ENCODE results near the gene SYNE2.
"Not testable (repeated sequence)": the region's sequence is repeated elsewhere in the genome, so short reads cannot be mapped to it uniquely, and the experiment has no call there.

Gene SYNE2, protein sequence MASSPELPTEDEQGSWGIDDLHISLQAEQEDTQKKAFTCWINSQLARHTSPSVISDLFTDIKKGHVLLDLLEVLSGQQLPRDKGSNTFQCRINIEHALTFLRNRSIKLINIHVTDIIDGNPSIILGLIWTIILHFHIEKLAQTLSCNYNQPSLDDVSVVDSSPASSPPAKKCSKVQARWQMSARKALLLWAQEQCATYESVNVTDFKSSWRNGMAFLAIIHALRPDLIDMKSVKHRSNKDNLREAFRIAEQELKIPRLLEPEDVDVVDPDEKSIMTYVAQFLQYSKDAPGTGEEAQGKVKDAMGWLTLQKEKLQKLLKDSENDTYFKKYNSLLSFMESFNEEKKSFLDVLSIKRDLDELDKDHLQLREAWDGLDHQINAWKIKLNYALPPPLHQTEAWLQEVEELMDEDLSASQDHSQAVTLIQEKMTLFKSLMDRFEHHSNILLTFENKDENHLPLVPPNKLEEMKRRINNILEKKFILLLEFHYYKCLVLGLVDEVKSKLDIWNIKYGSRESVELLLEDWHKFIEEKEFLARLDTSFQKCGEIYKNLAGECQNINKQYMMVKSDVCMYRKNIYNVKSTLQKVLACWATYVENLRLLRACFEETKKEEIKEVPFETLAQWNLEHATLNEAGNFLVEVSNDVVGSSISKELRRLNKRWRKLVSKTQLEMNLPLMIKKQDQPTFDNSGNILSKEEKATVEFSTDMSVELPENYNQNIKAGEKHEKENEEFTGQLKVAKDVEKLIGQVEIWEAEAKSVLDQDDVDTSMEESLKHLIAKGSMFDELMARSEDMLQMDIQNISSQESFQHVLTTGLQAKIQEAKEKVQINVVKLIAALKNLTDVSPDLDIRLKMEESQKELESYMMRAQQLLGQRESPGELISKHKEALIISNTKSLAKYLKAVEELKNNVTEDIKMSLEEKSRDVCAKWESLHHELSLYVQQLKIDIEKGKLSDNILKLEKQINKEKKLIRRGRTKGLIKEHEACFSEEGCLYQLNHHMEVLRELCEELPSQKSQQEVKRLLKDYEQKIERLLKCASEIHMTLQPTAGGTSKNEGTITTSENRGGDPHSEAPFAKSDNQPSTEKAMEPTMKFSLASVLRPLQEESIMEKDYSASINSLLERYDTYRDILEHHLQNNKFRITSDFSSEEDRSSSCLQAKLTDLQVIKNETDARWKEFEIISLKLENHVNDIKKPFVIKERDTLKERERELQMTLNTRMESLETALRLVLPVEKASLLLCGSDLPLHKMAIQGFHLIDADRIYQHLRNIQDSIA (N-terminal part only)

DNA sequence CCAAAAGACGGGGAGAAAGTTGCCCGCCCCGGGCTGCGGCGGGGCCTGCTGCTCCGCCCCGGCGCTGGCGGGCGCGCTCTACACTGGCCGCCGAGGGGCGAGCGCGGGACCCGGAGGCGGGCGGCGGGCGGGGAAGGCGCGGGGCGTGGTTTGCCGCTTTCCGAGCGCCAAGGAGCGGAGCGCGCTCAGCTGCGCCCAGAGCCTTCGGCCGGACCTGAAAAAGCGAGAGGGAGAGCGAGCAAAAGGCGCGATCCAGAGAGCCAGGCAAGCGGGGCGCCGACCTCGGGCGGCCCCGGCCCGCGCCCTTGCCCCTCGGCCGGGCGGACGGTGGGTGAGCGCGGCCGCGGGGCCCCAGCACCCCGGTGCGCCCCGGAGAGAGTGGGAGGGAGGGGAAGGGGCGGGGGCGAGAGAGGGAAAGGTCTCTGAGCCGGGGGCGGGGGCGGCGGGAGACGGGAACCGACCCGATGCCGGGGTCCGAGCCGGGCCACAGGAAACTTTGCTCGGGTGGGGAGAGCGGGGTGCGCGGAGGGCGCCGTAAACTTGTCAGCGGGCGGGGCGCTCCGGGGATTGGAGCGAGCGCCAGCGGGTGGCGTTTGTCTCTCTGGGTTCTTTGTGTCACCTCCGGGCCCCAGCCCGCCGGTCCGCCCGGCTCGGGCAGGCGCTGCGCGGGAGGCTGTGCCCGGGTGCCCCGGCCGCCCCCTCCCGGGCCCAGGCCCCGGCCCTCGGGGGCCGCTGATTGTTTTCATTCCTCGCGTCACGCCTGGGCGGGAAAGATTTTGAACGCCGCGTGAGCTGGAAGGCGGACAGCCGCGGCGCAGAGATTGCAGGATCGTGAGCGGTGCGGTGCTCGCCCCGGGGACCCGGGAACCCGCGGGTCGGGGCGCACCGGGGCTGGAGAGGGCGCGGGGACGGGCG, at the start of gene SYNE2:
SYNE2 (plus strand) TSS at position 188 of the 915 bp plus-strand sequence. CDS start 56,145 bp downstream, outside the sequence.
- peak; percentile 30 for DNase-seq

DNA sequence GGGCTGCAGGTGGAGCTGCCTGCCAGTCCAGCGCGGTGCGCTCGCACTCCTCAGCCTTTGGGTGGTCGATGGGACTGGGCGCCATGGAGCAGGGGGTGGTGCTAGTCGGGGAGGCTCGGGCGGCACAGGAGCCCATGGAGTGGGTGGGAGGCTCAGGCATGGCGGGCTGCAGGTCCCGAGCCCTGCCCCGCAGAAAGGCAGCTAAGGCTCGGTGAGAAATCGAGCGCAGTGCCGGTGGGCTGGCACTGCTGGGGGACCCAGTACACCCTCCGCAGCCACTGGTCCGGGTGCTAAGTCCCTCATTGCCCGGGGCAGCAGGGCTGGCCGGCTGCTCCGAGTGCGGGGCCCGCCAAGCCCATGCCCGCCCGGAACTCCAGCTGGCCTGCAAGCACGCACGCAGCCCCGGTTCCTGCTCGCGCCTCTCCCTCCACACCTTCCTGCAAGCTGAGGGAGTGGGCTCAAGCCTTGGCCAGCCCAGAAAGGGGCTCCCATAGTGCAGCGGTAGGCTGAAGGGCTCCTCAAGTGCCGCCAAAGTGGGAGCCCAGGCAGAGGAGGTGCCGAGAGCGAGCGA, 49.5 kb upstream of the SYNE2 start:
- DNase-seq, result not testable (repeated sequence)

DNA sequence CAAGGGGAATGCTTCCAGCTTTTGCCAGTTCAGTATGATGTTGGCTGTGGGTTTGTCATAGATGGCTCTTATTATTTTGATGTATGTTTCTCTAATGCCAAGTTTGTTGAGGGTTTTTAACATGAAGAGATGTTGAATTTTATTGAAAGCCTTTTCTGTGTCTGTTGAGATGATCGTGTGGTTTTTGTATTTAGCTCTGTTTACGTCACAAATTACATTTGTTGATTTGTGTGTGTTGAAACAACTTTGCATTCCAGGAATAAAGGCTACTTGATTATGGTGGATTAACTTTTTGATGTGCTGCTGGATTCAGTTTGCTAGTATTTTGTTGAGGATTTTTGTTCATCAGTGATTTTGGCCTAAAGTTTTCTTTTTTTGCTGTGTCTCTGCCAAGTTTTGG, 46.7 kb upstream of the SYNE2 start:
- DNase-seq, result not testable (repeated sequence)

DNA sequence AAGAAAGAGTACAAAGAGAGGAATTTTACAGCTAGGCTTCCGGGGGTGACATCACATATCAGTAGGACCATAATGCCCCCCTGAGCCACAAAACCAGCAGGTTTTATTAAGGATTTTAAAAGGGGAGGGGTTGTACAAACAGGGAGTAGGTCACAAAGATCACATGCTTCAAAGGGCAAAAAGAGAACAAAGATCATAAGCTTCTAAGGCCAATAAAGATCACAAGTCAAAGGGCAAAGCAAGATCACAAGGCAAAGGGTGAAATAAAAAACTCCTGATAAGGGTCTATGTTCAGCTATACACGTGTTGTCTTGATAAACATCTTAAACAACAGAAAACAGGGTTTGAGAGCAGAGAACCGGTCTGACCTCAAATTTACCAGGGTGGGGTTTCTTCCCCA, 41.1 kb upstream of the SYNE2 start:
- not testable (repeated sequence) for DNase-seq

DNA sequence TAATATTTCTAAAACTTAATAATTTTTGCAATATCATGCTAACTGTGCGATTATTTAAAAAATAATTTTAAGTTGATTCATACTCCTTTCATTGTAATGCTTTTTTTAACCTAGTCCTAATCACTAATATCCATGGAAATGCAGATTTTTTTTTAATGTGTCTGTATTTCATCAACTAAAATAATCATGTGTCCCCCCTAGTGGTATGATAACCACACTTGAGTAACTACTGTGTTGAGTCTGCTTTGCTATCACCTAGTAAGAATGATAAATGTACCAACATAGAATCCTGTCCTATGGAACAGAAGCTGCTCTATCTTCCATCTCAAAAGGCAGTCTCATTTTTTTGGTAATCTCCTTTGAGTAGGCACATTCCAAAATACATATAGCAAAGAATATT, 19.1 kb upstream of the SYNE2 start:
- no peak for DNase-seq

DNA sequence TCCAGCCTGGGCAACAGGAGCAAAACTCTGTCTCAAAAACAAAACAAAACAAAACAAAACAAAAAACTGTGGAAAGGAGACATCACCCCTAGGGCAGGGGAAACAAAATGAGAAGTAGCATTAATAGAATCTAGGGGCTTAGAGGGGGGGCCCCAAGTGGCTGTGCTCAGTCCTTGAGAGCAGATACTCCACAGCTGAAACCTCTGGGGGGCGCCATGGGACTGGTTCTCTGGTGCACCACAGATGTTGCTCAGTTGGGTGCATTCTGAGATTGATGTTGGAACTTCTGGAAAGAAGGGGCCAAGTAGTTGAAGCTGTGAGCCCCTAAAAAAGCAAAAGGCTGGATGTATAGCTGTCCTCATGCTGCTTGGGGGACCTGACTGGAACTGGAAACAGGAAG, 11.8 kb upstream of the SYNE2 start:
- DNase-seq, result no peak

DNA sequence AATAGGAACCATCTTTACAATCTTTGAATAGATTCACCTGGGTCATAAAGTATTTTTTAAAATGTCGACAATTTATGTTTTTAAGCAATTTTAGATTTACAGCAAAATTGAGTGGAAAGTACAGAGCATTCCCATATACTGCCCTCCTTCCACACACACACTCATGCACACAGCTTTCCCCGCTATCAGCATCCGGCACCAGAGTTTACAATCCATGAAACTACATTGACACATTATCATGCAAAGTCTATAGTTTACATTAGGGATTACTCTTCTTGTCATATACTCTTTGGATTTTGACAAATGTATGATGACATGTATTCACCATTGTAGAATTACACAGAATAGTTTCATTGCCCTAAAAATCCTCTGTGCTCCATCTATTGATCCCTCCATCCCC, 9.0 kb upstream of the SYNE2 start:
- DNase-seq, result no peak

DNA sequence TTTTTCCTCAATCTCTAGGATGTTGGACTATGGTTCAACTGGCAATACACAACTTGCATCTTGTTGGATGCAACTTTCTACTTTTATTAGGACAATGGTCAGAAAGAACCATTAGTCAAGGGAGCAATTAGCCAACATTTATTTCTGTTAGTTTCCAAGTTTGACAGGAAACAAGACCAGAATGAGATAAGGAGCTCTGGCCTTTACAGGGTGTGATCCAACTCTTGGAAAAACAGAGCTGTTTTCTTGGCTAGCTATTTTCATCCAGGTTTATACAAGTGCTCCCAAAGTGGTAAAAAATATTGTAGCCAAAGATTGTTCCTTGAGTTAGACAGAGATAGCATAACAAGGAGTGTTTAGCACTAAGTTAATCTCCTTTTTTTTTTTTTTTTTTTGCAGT, 3.9 kb upstream of the SYNE2 start:
- DNase-seq, result no peak

DNA sequence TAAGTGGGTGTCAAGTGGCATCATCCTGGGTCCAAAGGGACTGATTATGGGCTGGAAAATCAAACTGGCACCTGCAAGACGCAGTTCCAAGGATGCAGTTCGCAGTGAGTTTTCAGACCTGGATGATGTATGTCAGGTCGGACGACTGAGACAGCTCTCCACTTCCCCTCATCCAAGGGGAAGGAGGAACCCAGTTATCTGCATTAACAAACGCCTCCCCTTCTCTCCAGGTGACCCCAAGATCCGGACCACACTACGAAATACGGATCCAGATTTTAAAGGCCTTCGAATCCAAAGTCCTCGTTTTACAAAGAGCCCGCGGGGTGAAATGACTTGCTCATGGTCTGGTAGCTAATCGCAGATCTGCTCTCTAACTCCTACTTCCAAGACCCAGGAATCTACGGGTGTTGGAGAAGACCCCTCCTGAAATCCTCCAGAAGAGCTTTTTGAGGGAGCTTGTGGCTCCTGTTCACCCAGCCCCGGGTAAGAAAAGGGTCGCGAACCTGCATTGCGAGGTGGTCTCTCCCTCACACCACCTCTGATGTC, 460 bp upstream of the SYNE2 start:
- no peak for DNase-seq

DNA sequence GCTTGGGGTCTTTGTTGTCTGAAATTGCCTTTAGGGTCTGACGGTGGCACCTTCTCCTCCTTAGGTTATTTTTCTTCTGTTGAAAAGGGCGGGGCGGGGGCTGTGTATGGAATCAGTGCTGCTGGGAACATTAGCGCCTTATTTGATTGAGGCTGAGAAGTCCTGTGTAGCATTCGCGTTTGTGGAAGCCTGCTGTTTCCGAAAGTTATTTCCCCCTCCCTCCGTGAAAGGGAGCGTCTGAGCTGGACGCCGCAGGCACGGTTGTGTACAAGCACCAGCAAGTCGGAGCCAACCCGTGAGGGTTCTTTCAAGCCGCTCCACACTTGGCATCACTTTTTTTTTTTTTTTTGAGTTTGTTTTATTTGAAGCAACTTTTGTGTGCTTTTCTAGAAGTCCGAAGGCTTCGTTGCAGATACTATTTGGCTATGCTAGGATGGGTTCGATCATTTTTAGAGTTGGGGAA, 1.1 kb downstream of the SYNE2 start:
- no peak for DNase-seq

DNA sequence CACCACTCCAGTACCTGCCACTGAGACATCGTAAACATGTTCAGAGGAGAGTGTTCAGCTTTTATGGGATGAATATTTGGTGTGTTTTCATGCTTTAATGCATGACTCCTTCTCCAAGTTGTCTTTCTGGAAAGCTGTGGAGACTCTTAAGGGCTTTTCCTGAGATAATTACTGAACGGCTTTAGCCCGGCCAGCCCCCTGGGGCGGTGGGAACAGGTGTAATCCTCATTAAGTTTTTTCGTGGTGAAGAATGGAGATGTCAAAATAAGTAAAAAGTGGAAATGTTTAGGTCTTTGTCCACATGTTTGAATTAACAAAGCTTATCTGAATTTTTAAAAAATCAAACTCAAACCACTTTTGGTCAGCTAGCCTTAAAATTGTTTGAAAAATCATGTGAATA, 1.5 kb downstream of the SYNE2 start:
- DNase-seq, result no peak

DNA sequence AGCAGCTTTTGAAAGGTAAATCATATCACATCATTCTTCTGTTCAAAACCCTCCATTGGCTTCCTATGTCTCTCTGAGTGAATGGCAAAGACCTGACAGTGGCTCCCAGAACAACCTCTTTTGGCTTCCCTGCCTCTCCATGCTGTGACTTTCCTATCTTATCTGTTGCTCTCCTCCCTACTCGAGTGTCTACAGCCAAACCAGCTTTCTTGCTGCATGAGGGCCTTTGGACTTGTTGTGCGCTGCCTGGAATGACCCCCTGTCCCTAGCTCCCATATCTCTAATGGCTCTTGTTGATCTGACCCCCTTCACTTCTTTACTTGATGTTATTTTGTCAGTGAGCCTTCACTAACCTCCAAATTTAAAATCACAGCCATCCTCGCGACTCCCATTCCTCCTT, 2.5 kb downstream of the SYNE2 start:
- no peak for DNase-seq

DNA sequence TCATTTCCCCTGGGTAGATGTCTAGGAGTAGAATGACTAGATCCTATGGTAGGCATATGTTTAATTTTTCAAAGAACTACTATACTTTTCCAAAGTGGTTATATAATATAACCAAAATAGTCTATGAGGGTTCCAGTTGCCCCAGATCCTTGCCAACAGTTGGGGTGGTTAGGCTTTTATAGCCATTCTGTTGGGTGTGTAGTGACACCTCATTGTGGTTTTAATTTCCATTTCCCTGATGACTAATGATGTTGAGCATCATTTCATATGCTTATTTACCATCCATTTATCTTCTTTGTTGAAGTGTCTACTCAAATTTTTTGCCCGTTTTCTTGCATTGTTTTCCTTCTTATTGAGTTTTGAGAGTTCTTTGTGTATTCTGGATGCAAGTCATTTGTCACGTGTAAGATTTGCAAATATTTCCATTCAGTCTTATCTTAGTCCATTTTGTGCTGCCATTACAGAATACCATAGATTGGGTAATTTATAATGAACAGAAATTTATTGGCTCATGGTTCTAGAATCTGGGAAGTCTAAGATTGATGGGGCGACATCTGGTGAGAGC, 4.7 kb downstream of the SYNE2 start:
- no peak for DNase-seq

DNA sequence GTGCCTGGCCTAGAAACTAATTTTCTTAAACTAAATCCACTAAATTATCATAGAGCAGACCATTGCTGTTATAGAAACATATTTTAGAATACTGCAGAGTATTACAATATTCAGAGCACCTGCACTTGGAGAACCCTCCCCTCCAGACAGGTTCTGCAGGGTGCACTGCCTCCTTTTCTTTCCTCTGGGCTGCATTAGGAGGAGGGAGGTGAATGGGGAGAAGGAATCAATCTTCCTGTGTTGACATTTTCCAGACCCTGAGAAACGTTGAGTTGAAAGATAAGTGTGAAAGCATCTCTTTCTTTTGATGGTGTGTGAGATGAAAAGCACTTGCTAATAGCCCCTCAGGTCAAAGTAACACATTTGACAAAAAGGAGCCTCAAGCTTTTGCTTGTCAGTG, 7.3 kb downstream of the SYNE2 start:
- DNase-seq, result no peak

DNA sequence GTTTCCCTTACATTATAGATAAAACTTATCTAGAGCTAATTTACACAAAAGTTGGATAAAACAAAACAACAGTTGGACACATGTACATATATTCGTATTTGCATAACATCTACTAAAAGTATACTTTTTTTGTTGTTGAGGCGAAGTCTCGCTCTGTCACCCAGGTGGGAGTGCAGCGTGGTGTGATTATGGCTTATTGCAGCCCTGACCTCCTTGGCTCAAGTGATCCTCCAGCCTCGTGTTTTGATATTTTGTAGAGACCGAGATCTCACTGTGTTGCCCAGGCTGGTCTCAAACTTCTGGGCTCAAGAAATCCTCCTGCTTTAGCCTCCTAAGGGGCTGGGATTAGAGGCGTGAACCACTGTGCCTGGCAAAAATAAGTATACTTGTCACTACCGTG, 9.4 kb downstream of the SYNE2 start:
- no peak for DNase-seq

DNA sequence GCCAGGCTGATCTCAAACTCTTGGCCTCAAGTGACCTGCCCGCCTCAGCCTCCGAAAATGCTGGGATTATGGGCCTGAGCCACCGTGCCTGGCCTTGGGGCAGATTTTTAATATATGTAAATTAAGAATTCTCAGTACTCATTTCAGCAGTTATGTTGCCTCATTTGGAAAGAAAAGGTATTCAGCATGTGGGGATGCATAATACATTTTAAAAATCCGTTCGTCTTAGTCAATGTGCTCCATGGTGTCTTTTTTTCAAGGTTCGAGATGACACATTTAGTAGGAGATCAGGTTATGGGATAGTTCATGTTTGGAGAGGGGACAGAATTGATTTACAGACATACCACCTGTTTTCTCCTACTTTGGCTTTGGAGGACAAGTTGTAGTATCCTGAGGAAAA, 10.2 kb downstream of the SYNE2 start:
- DNase-seq, result no peak

DNA sequence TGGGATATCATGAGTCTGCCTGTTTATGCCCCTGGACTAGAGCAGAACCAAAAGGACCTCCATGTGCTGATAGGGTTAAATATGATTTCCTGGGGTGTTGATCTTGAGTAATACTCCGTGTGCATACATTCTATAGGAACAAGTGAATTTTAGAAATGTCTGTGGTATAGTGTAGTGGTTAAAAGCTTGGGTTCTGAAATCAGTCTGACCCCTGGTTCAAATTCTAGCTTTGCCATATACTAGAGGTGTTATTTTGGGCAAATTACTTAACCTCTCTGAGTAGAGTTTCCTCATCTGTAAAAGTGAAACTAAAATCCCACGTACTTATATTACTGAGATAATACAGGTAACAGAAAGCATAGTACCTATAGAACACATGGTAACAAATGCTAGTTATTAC, 12.0 kb downstream of the SYNE2 start:
- DNase-seq, result not testable (repeated sequence)

DNA sequence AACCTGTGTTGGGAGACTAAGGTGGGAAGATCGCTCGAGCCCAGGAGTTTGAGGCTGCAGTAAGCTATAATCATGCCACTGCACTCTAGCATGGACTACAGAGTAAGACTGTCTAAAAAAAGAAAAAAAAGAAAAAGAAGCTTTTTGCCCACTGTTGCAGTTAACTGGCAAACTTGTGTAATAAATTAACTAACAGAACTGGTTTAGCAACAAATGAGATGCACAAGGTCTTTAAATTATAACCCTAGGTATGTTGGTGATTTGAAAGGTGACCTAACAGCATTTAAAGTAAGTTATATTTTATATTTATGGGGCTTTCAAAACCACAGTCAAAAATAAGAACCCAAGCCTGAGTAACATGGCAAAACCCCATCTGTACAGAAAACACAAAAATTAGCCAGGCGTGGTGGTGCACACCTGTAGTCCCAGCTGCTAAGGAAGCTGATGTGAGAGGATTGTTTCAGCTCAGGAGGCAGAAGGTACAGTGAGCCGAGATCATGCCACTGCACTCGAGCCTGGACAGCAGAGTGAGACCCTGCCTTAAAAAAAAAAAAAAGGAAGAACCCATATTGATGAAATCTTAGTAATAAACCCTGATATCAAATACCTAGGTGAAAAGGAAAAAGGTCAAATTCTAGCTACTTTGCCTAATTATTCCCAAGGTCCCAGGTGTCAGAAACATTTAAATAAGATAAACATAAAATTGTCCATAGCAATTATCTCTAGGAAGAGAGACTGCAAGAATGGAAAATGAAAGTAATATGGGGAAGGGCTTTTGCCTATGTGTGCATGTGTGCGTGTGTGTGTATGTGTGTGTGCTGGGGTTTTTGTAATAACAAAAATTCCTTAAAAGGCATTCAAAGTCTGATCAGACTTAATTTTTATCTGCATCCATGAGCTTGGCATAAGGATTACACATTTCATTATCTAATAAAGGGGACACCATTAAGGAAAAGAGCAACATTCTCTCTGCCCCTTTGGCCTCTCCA, 15.4 kb downstream of the SYNE2 start:
- no peak for DNase-seq

DNA sequence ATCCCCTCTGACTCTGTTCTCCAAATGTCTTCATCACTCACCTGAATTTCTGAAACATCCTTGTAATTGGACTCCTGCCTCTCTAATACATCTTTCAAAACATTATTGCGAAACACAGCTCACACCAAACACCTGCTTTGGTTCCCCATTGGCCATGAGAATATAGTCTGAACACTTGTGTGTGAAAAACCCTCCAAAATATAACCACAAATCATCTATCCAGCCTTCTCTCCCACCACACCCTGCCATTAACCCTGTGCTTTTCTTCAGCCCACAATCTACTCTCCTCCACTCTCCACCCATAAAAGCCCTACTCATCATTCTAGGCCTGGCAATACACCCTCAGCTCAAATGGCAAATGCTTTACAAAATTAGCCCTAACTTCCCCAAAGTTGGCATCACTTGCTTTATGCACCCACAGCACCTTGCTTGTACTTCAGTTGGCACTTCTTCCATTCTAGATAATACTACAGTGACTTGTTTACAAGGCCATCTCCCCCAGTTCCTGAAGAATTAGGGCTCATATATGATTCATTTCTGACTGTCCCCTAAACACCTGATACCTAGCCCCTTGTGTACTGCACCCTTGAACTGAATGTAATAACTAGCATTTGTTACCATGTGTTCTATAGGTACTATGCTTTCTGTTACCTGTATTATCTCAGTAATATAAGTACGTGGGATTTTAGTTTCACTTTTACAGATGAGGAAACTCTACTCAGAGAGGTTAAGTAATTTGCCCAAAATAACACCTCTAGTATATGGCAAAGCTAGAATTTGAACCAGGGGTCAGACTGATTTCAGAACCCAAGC, 17.3 kb downstream of the SYNE2 start:
- DNase-seq, result peak; percentile 31
